Measurements from ENCODE around the gene DTNB.

DTNB gene

GRCh38 chr2:25497918-25498407 is 175.4 kb downstream of the DTNB start:
- DNase-seq (ENCODE audit: low read depth), result no peak

- DNase-seq (ENCODE audit: low read depth), result no peak
Observed at GRCh38 chr2:25497229-25497917, 176.0 kb downstream of the DTNB start.

- no peak for DNase-seq (ENCODE audit: low read depth)
Observed at GRCh38 chr2:25494616-25495015, 178.8 kb downstream of the DTNB start.

- DNase-seq (ENCODE audit: low read depth), result no peak
Observed at GRCh38 chr2:25493207-25493606, 180.2 kb downstream of the DTNB start.

GRCh38 chr2:25492726-25493125 is 180.7 kb downstream of the DTNB start:
- DNase-seq (ENCODE audit: low read depth), result no peak

- DNase-seq (ENCODE audit: low read depth), result no peak
Observed at GRCh38 chr2:25491966-25492532, 181.3 kb downstream of the DTNB start.

- DNase-seq (ENCODE audit: low read depth), result no peak
Observed at GRCh38 chr2:25491003-25491696, 182.2 kb downstream of the DTNB start.

- no peak for DNase-seq (ENCODE audit: low read depth)
Observed at GRCh38 chr2:25490217-25490616, 183.2 kb downstream of the DTNB start.

- DNase-seq (ENCODE audit: low read depth), result no peak
Observed at GRCh38 chr2:25489631-25490030, 183.7 kb downstream of the DTNB start.

GRCh38 chr2:25483607-25484266 is 189.6 kb downstream of the DTNB start:
- no peak for DNase-seq (ENCODE audit: low read depth)

- DNase-seq (ENCODE audit: low read depth), result no peak
Observed at GRCh38 chr2:25482341-25482740, 191.0 kb downstream of the DTNB start.

GRCh38 chr2:25481381-25482300 is 191.7 kb downstream of the DTNB start:
- no peak for DNase-seq (ENCODE audit: low read depth)

- DNase-seq (ENCODE audit: low read depth), result no peak
Observed at GRCh38 chr2:25480561-25480960, 192.8 kb downstream of the DTNB start.

- DNase-seq (ENCODE audit: low read depth), result no peak
Observed at GRCh38 chr2:25479761-25480160, 193.6 kb downstream of the DTNB start.

- DNase-seq (ENCODE audit: low read depth), result no peak
Observed at GRCh38 chr2:25478736-25479135, 194.6 kb downstream of the DTNB start.

- DNase-seq (ENCODE audit: low read depth), result no peak
Observed at GRCh38 chr2:25473758-25474340, 199.5 kb downstream of the DTNB start.

- no peak for DNase-seq (ENCODE audit: low read depth)
Observed at GRCh38 chr2:25473131-25473530, 200.2 kb downstream of the DTNB start.

- no peak for DNase-seq (ENCODE audit: low read depth)
Observed at GRCh38 chr2:25470806-25471205, 202.6 kb downstream of the DTNB start.

- DNase-seq (ENCODE audit: low read depth), result no peak
Observed at GRCh38 chr2:25467743-25468142, 205.6 kb downstream of the DTNB start.

GRCh38 chr2:25462021-25462420 is 211.4 kb downstream of the DTNB start:
- no peak for DNase-seq (ENCODE audit: low read depth)

GRCh38 chr2:25460261-25460905 is 213.0 kb downstream of the DTNB start:
- DNase-seq (ENCODE audit: low read depth), result no peak

Measured in stimulated activated CD8-positive, alpha-beta memory T cell treated with anti-CD3 and anti-CD28 coated beads, Interleukin-12 subunit alpha, Interleukin-12 subunit beta, amount 100 ng/mL, for 4 hours (primary cell).